MM.1S (cell line): ENCODE measurements around the gene CCZ1B.
"Not testable (repeated sequence)": the region's sequence is repeated elsewhere in the genome, so short reads cannot be mapped to it uniquely, and the experiment has no call there.

ENCODE experiments used
- CTCF ChIP-seq: fragments of 300-600 bp; sonication (generic); IDR thresholded peaks from 2 replicates; pipeline ENCODE4 v1.5.1; 2016; ENCODE audit warnings: antibody characterized with exemption, low read length, mixed read lengths
- EZH2 ChIP-seq: fragments of 300-600 bp; sonication (generic); optimal IDR thresholded peaks from 2 replicates; pipeline ENCODE3; 2017; ENCODE audit warnings: low read depth, mild to moderate bottlenecking, antibody characterized with exemption, low read length, mixed read lengths
- EZH2phosphoT487 ChIP-seq: fragments of 300-600 bp; sonication (generic); IDR thresholded peaks from 2 replicates; pipeline ENCODE4 v1.6.1; 2018; ENCODE audit warnings: antibody characterized with exemption, low read length

- not testable (repeated sequence) for TF ChIP-seq EZH2, EZH2phosphoT487, CTCF
These were observed 26.2 kb downstream of the CCZ1B start for GRCh38 chr7:6799887-6800286.
